ENCODE measurements around the gene AGMAT. TPM values are rescaled to one million over a fixed set of nuclear protein-coding genes. Genes with fewer than 3 reads are reported as not detected.

AGMAT gene
- polyA plus RNA-seq, 3 donors from 2014 or later = 0.39 to 0.64 TPM; not detected in 1

Other genes with a start within 250 kb of the AGMAT start
- gene EFHD2, start 175.2 kb downstream of the AGMAT start, polyA plus RNA-seq = 1,000 to 10,000 TPM in 1 of 3 donors, 100 to 1,000 TPM in 2; 686 to 1,063 (median 771) TPM
- not detected for gene CTRC, start 146.6 kb downstream of the AGMAT start, polyA plus RNA-seq
- gene CELA2A, start 128.3 kb downstream of the AGMAT start, polyA plus RNA-seq = not detected
- not detected for gene CELA2B, start 108.9 kb downstream of the AGMAT start, polyA plus RNA-seq
- 10 to 100 TPM; 17.0 to 19.4 (median 19.4) TPM for gene CASP9, start 60.8 kb downstream of the AGMAT start, polyA plus RNA-seq
- gene DNAJC16, start 58.2 kb downstream of the AGMAT start, polyA plus RNA-seq = 1 to 10 TPM; 3.7 to 8.9 (median 4.0) TPM
- 1 to 10 TPM; 1.9 to 5.2 (median 3.3) TPM for gene DDI2, start 32.4 kb upstream of the AGMAT start, polyA plus RNA-seq
- 1 to 10 TPM; 1.7 to 4.7 (median 3.2) TPM for gene PLEKHM2, start 99.3 kb upstream of the AGMAT start, polyA plus RNA-seq
- not detected for gene SLC25A34, start 151.2 kb upstream of the AGMAT start, polyA plus RNA-seq
- gene TMEM82, start 157.4 kb upstream of the AGMAT start, polyA plus RNA-seq = not detected
- gene FBLIM1, start 173.7 kb upstream of the AGMAT start, polyA plus RNA-seq = not detected
- gene UQCRHL, start 222.6 kb upstream of the AGMAT start, polyA plus RNA-seq = 1 to 10 TPM in 1 of 3 donors, under 1 TPM in 1, not detected in 1; 0.90 to 1.3 TPM

All from immature natural killer cell (primary cell).